Hair follicle dermal papilla cell (primary cell): Measurements from ENCODE around the gene OR1D2. TPM values are rescaled to one million over a fixed set of nuclear protein-coding genes. Genes with fewer than 3 reads are reported as not detected.

Source experiments
- total RNA-seq: library from RNA; depleted of rRNA; stranded (reverse); fragments of >200 nt; gene quantifications from 2 replicates; pipeline ENCODE4 v1.2.3, GENCODE V29; 2012

The OR1D2 gene, protein sequence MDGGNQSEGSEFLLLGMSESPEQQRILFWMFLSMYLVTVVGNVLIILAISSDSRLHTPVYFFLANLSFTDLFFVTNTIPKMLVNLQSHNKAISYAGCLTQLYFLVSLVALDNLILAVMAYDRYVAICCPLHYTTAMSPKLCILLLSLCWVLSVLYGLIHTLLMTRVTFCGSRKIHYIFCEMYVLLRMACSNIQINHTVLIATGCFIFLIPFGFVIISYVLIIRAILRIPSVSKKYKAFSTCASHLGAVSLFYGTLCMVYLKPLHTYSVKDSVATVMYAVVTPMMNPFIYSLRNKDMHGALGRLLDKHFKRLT
- total RNA-seq: not detected in 2 replicates

DNA sequence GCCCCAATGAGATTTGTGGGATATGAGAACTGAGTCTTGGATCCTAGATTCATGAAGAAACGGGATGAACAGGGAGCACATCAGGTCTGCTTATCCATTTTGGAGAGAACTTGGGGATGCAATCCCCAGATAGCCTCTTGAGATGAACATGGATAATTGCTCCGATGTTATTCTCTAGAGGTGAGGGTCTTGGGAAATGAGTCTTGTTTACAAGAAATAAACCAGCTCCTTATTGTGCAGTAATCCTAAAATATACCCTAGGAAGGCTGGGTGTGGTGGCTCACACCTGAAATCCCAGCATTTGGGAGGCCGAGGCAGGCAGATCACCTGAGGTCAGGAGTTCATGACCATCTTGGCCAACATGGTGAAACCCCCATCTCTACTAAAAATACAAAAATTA is at the start of gene OR1D2:
Gene OR1D2 (minus strand): TSS at position 101 of the 400 bp plus-strand sequence. CDS start 11,426 bp downstream, outside the sequence.

DNA sequence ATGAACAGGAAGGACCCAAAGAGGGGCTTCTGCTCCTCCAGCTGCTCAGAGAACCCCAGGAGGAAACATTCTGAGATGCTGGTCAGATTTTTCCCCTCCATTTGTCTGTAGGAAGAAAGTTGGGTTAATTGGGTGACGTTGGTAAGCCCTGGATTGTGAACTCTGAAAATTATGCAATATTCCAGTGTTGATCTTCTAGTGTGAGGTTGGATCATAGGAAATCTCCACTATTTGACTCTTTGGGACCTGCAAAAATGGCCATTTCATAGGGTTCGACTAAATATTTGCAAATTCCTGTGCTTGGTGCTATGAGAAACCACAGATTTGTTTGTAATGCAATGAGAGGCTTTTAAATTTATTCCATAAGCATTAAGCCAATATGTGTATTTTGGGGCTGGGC is 23.2 kb upstream of the OR1D2 start, which contains the start of gene OR1G1:
Gene OR1G1 (minus strand): TSS at position 101 of the 400 bp plus-strand sequence. CDS start 0 bp downstream, at position 101.

DNA sequence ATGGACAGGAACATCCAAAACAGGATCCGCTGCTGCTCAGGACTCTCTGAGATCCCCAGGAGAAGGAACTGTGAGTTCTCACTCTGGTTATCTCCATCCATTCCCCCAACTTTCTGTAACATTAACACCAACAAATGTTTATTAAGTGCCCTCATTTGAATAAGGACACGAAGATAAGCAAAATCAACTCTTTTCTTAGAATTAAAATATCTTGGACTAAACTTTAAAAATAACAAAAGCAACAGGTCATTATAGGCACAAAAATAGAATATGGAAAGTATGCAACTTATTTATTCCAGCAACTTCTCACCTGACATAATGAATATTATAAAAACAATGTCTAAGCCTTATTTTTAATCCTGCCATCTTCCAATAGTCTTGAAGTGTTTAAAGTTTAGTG is 40.7 kb downstream of the OR1D2 start, which contains the start of gene OR1D5:
Gene OR1D5 (minus strand): TSS at position 101 of the 400 bp plus-strand sequence. CDS start 0 bp downstream, at position 101.

Other genes with a start within 250 kb of the OR1D2 start
- gene OR1D5, start 40.8 kb downstream of the OR1D2 start, total RNA-seq: not detected in 2 replicates
- gene OR1G1, start 23.1 kb upstream of the OR1D2 start, total RNA-seq: not detected in 2 replicates
- not detected in 2 replicates for gene OR1A2, start 93.1 kb upstream of the OR1D2 start, total RNA-seq
- not detected in 2 replicates for gene OR1A1, start 103.2 kb upstream of the OR1D2 start, total RNA-seq
- gene OR3A1, start 193.9 kb upstream of the OR1D2 start, total RNA-seq: not detected in 2 replicates